SK-N-SH treated with all-trans-retinoic acid at 6 μM for 48 hours (cell line): ENCODE data around the gene HLA-DRA.
"Not testable (repeated sequence)": the region's sequence is repeated elsewhere in the genome, so short reads cannot be mapped to it uniquely, and the experiment has no call there.

Experiments used
- ATAC-seq: fragments of 200-7000 bp; cut with Tn5 transposase; 3 replicates; pipeline ENCODE4 v1.9.1; 2020; ENCODE audit warnings: mild to moderate bottlenecking, moderate library complexity
- ARNTL ChIP-seq: fragments of 450-650 bp; formaldehyde crosslinking; IDR thresholded peaks from 2 replicates; pipeline ENCODE4 v1.5.0; 2020; ENCODE audit warnings: low read depth, mild to moderate bottlenecking, moderate library complexity, borderline replicate concordance
- BACH2 ChIP-seq: fragments of 250-450 bp; sonication (Bioruptor Pico); IDR thresholded peaks from 2 replicates; pipeline ENCODE4 v1.9.0; 2021; ENCODE audit warnings: mild to moderate bottlenecking, borderline replicate concordance
- CSDC2 ChIP-seq: fragments of 250-450 bp; sonication (Bioruptor Pico); IDR thresholded peaks from 2 replicates; pipeline ENCODE4 v1.5.0; 2020; ENCODE audit warnings: mild to moderate bottlenecking, moderate library complexity
- ESRRG ChIP-seq: fragments of 250-450 bp; sonication (Bioruptor Pico); IDR thresholded peaks from 2 replicates; pipeline ENCODE4 v1.6.1; 2021; ENCODE audit warnings: mild to moderate bottlenecking
- GLIS3 ChIP-seq: fragments of 250-450 bp; sonication (Bioruptor Pico); IDR thresholded peaks from 2 replicates; pipeline ENCODE4 v1.5.0; 2020; ENCODE audit warnings: mild to moderate bottlenecking, moderate library complexity
- ISL1 ChIP-seq: fragments of 250-450 bp; sonication (Bioruptor Pico); IDR thresholded peaks from 2 replicates; pipeline ENCODE4 v2.1.2; 2022; ENCODE audit warnings: mild to moderate bottlenecking, moderate library complexity
- OSR1 ChIP-seq: fragments of 250-450 bp; sonication (Bioruptor Pico); IDR thresholded peaks from 2 replicates; pipeline ENCODE4 v1.8.0; 2022; ENCODE audit warnings: moderate library complexity, mild to moderate bottlenecking, inconsistent platforms
- PPARA ChIP-seq: fragments of 250-450 bp; sonication (Bioruptor Pico); IDR thresholded peaks from 2 replicates; pipeline ENCODE4 v1.5.0; 2020; ENCODE audit warnings: mild to moderate bottlenecking, borderline replicate concordance
- RARB ChIP-seq: fragments of 250-450 bp; sonication (Bioruptor Pico); IDR thresholded peaks from 2 replicates; pipeline ENCODE4 v1.8.0; 2021; ENCODE audit warnings: mild to moderate bottlenecking, moderate library complexity
- SNAI2 ChIP-seq: fragments of 250-450 bp; sonication (Bioruptor Pico); IDR thresholded peaks from 2 replicates; pipeline ENCODE4 v1.5.0; 2020; ENCODE audit warnings: mild to moderate bottlenecking, moderate library complexity
- TCF4 ChIP-seq: fragments of 250-450 bp; sonication (Bioruptor Pico); IDR thresholded peaks from 2 replicates; pipeline ENCODE4 v1.8.0; 2021; ENCODE audit warnings: mild to moderate bottlenecking, moderate library complexity, borderline replicate concordance
- ZC3H10 ChIP-seq: fragments of 250-450 bp; sonication (Bioruptor Pico); IDR thresholded peaks from 2 replicates; pipeline ENCODE4 v1.5.1; 2021; ENCODE audit warnings: mild to moderate bottlenecking, moderate library complexity
- ZFP3 ChIP-seq: fragments of 250-450 bp; sonication (Bioruptor Pico); IDR thresholded peaks from 2 replicates; pipeline ENCODE4 v1.5.0; 2020; ENCODE audit warnings: mild to moderate bottlenecking, moderate library complexity
- ZFP30 ChIP-seq: fragments of 450-650 bp; formaldehyde crosslinking; IDR thresholded peaks from 2 replicates; pipeline ENCODE4 v1.5.0; 2022; ENCODE audit warnings: mild to moderate bottlenecking, moderate library complexity
- ZNF565 ChIP-seq: fragments of 450-650 bp; formaldehyde crosslinking; conservative IDR thresholded peaks from 2 replicates; pipeline ENCODE4 v1.5.0; 2020; ENCODE audit warnings: low read depth, mild to moderate bottlenecking, moderate library complexity
- ZNF70 ChIP-seq: fragments of 450-650 bp; formaldehyde crosslinking; IDR thresholded peaks from 2 replicates; pipeline ENCODE4 v1.5.0; 2020; ENCODE audit warnings: mild to moderate bottlenecking, moderate library complexity
- ZNF8 ChIP-seq: fragments of 450-650 bp; formaldehyde crosslinking; IDR thresholded peaks from 2 replicates; pipeline ENCODE4 v1.5.0; 2020; ENCODE audit warnings: mild to moderate bottlenecking, moderate library complexity
- TF ChIP-seq, protein P1 (sequence below): fragments of 250-450 bp; sonication (Bioruptor Pico); IDR thresholded peaks from 2 replicates; pipeline ENCODE4 v1.8.0; 2020; ENCODE audit warnings: mild to moderate bottlenecking, moderate library complexity, borderline replicate concordance
- TF ChIP-seq, protein P2 (sequence below): fragments of 250-450 bp; sonication (Bioruptor Pico); IDR thresholded peaks from 2 replicates; pipeline ENCODE4 v1.5.1; 2020; ENCODE audit warnings: low read depth, mild to moderate bottlenecking, moderate library complexity

Gene HLA-DRA

DNA sequence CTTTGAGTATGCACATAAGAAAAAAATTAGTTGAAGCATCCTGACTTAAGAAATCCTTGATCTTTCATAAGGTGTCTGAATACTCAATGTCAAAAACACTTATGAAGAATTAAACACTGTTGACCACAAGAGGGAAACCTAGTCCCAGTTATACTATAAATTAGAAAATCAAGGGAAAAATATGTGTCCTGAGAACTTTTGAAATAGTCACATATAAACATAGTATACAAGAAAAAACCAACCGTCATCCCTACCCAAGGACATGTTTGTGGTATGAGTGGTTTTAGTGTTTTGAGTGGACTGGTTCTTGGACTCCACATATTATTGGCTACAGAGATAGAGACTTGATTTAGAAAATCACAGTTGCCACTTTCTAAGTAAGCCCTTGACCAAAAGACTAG, 7.6 kb upstream of the HLA-DRA start:
- ATAC-seq: no peak
- TF ChIP-seq GLIS3 (CRISPR knock-in tag): no peak
- no peak for TF ChIP-seq ZFP3
- TF ChIP-seq ESRRG (CRISPR knock-in tag): no peak
- TF ChIP-seq ZNF8: no peak
- no peak for TF ChIP-seq ZNF70
- no peak for TF ChIP-seq SNAI2 (CRISPR knock-in tag)
- TF ChIP-seq ZNF565 (CRISPR knock-in tag): no peak
- no peak for TF ChIP-seq ZC3H10 (CRISPR knock-in tag)
- no peak for TF ChIP-seq ISL1 (CRISPR knock-in tag)
- TF ChIP-seq, protein P1, sequence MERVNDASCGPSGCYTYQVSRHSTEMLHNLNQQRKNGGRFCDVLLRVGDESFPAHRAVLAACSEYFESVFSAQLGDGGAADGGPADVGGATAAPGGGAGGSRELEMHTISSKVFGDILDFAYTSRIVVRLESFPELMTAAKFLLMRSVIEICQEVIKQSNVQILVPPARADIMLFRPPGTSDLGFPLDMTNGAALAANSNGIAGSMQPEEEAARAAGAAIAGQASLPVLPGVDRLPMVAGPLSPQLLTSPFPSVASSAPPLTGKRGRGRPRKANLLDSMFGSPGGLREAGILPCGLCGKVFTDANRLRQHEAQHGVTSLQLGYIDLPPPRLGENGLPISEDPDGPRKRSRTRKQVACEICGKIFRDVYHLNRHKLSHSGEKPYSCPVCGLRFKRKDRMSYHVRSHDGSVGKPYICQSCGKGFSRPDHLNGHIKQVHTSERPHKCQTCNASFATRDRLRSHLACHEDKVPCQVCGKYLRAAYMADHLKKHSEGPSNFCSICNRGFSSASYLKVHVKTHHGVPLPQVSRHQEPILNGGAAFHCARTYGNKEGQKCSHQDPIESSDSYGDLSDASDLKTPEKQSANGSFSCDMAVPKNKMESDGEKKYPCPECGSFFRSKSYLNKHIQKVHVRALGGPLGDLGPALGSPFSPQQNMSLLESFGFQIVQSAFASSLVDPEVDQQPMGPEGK (CRISPR knock-in tag): no peak
- no peak for TF ChIP-seq OSR1 (CRISPR knock-in tag)
- TF ChIP-seq BACH2 (CRISPR knock-in tag): no peak
- TF ChIP-seq RARB (CRISPR knock-in tag): no peak
- no peak for TF ChIP-seq PPARA (CRISPR knock-in tag)
- no peak for TF ChIP-seq TCF4 (CRISPR knock-in tag)

DNA sequence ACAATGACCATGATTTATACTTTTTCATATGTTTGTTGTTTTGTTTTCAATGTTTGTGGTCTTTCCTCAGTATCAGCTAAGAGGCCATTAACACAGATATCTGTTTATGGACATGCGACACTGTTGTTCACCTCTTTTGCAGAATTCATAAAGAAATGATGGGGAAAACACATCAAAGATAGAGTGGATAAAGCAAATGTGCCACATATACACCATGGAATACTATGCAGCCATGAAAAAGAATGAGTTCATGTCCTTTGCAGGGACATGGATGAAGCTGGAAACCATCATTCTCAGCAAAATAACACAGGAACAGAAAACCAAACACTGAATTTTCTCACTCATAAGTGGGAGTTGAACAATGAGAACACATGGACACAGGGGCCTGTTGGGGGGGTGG, 5.7 kb upstream of the HLA-DRA start:
- not testable (repeated sequence) for ATAC-seq

DNA sequence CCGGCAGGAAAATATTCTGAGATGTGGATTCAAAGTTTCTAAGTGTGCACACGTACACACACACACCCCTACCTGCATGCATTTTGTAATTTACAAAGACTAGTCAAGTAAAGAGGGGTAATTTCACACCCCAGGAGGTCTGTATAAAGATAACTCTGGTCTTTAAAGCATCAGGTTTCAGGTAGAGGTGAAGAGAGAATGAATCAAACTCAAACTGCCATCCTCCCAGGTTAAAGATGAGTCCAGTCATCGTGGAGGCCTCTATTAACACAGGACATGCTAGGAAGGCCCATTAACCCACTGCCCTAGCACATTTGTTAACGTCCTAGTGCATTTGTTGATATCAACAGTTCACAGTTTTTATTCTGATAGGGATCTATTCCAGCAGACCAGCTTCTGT, 3.5 kb upstream of the HLA-DRA start:
- TF ChIP-seq ARNTL (CRISPR knock-in tag): no peak
- ATAC-seq: no peak

DNA sequence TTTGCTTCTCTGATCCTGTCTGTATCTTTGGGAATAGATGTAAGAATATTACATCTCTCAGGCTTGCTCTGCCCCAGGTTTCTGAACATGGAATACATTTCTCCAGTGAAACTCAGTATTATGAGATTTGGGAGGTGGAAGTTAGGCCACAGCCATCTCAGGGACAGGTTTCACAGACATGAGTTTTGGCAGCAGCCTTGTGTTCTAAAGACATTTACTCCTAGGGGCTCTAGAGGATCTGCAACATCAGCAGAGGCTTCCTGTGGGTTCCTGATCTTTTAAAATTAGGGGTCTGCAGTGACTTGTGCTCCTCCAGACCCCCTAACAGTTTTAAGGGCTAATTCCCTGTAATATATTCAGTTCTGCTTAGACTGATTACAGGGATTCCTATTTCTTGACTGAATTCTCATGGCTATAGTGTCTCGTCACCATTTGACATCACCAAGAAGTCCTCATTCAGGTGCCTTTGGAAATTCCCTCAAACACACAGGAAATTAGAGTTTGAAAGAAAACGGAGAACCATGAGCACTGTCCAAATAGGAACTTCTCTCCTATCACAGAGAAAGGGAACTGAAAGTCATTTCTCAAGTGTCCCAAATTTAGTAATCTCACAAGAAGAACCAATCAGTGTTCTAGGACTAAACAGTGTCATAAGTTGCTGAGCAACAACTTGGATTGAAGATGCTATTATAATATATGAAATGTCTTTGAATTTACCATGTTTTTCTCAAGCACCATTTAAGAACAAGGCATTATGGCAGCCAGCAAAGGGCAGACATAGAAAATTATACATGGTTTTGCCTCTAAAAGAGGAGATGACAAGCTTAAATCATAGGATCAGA, 2.5 kb upstream of the HLA-DRA start:
- peak; percentile 51; the same call in 2 of the 3 replicates for ATAC-seq
- no peak for TF ChIP-seq BACH2 (CRISPR knock-in tag)
- TF ChIP-seq CSDC2 (CRISPR knock-in tag): no peak
- no peak for TF ChIP-seq ZFP30 (CRISPR knock-in tag)
- no peak for TF ChIP-seq ESRRG (CRISPR knock-in tag)
- TF ChIP-seq, protein P1 (CRISPR knock-in tag): no peak
- no peak for TF ChIP-seq ISL1 (CRISPR knock-in tag)
- TF ChIP-seq GLIS3 (CRISPR knock-in tag): no peak
- TF ChIP-seq, protein P2, sequence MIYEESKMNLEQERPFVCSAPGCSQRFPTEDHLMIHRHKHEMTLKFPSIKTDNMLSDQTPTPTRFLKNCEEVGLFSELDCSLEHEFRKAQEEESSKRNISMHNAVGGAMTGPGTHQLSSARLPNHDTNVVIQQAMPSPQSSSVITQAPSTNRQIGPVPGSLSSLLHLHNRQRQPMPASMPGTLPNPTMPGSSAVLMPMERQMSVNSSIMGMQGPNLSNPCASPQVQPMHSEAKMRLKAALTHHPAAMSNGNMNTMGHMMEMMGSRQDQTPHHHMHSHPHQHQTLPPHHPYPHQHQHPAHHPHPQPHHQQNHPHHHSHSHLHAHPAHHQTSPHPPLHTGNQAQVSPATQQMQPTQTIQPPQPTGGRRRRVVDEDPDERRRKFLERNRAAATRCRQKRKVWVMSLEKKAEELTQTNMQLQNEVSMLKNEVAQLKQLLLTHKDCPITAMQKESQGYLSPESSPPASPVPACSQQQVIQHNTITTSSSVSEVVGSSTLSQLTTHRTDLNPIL (CRISPR knock-in tag): no peak
- no peak for TF ChIP-seq OSR1 (CRISPR knock-in tag)
- no peak for TF ChIP-seq PPARA (CRISPR knock-in tag)
- no peak for TF ChIP-seq ARNTL (CRISPR knock-in tag)

DNA sequence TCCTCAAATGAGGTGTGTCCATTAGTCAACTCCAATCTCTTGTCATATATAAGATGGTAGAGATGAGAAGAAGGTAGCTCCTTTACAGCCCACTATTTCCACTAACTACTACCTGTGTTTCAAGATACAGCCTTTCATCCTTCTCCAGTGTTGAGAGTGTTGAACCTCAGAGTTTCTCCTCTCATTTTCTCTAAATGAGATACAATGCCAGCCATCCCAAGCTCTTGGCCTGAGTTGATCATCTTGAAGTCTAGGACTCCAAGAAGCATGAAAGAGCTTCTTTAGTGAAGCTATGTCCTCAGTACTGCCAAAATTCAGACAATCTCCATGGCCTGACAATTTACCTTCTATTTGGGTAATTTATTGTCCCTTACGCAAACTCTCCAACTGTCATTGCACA, 548 bp upstream of the HLA-DRA start:
- TF ChIP-seq ZFP30 (CRISPR knock-in tag) (no peak), ZFP3 (no peak), ISL1 (CRISPR knock-in tag) (no peak), ESRRG (CRISPR knock-in tag) (no peak), ZNF70 (no peak), CSDC2 (CRISPR knock-in tag) (no peak)
- TF ChIP-seq, protein P1 (CRISPR knock-in tag): no peak
- no peak for ATAC-seq
